ENCODE measurements around the gene IL25. TPM values are rescaled to one million over a fixed set of nuclear protein-coding genes. Genes with fewer than 3 reads are reported as not detected.

The IL25 gene
- total and polyA plus RNA-seq, 2 of the 13 experiments (the other 11 are each of a cell fraction or from before 2014, with no cell fraction given) = not detected

- no peak for FAIRE-seq
- intact Hi-C loops (cut with micrococcal nuclease; ENCODE audit: unreplicated experiment) = loop anchor here (2.0 kb wide), 1 partner anchor 233 kb away; the partner anchor contains the start of gene THTPA
- no peak overlapping the region for H3K9ac ChIP-seq (ENCODE audit: insufficient read depth, low read depth, low read length)
- CTCF ChIA-PET (ENCODE audit: low intra/inter-chr PET ratio, low total read pairs) = no interaction called here
- H3K4me2 ChIP-seq (ENCODE audit: low read depth, low read length) = 0 out of 2 replicates have a peak overlapping the region, but pooled peaks have one; percentile 0
- no peak overlapping the region for H2AFZ ChIP-seq (ENCODE audit: low read length)
- 96% methylated on average over 18 of the region's 18 CpGs for WGBS (ENCODE audit: low lambda C conversion rate)
- H4K20me1 ChIP-seq (ENCODE audit: insufficient read depth, low read length) = peaks cover 11% of the 10 kb centered on the region; the same call in 1 of the 2 replicates
- H3K27ac ChIP-seq (ENCODE audit: extremely low read length, insufficient read depth, low read length) = no peak overlapping the region
- H3K9me3 ChIP-seq (ENCODE audit: low read length) = no peaks in the 10 kb centered on the region
- no peak overlapping the region for H3K4me3 ChIP-seq (replicated peaks in 1 of 3; ENCODE audit: insufficient read depth in 1 of 3, low read depth in 2 of 3, low read length in 3 of 3)
- peaks cover 23% of the 10 kb centered on the region for H3K79me2 ChIP-seq (ENCODE audit: insufficient read depth, low read length)
- H3K27me3 ChIP-seq (ENCODE audit: control insufficient read depth in 1 of 2, insufficient read depth in 2 of 2, low read length in 2 of 2) = peaks cover 0 to 6% of the 10 kb centered on the region in 2 experiments; a peak in 2 of 5 replicates
- peaks cover 42% of the 10 kb centered on the region for H3K4me1 ChIP-seq (ENCODE audit: insufficient read depth, low read length)
- in situ Hi-C loops (cut with HindIII; ENCODE audit: extremely low pct_ligation_motif_present, low pct_unique_long_range_greater_than_20kb) = loop anchor here (5.0 to 25.0 kb wide), 2 partner anchors 233 to 813 kb away; partner anchors contain the start of genes EMC9, FITM1, PSME1 and PSME2
- no TSS peak for BruUV-seq (replicated peaks)
- ATAC-seq = no peak
- DNase-seq (ENCODE audit: low spot score) = no peak
- POLR2A ChIA-PET = interaction anchor here (1.6 to 13.2 kb wide), 3 partner anchors 19 to 229 kb away, joined by 5 to 1053 read pairs (median 165); partner anchors contain the start of genes ACIN1, BCL2L2, C14orf119 and HOMEZ
- peaks cover 18 to 36% of the 10 kb centered on the region in 2 experiments for H3K36me3 ChIP-seq (replicated peaks in 1 of 2; ENCODE audit: control insufficient read depth in 1 of 2, insufficient read depth in 2 of 2, low read length in 2 of 2)
- TF ChIP-seq, protein P1, sequence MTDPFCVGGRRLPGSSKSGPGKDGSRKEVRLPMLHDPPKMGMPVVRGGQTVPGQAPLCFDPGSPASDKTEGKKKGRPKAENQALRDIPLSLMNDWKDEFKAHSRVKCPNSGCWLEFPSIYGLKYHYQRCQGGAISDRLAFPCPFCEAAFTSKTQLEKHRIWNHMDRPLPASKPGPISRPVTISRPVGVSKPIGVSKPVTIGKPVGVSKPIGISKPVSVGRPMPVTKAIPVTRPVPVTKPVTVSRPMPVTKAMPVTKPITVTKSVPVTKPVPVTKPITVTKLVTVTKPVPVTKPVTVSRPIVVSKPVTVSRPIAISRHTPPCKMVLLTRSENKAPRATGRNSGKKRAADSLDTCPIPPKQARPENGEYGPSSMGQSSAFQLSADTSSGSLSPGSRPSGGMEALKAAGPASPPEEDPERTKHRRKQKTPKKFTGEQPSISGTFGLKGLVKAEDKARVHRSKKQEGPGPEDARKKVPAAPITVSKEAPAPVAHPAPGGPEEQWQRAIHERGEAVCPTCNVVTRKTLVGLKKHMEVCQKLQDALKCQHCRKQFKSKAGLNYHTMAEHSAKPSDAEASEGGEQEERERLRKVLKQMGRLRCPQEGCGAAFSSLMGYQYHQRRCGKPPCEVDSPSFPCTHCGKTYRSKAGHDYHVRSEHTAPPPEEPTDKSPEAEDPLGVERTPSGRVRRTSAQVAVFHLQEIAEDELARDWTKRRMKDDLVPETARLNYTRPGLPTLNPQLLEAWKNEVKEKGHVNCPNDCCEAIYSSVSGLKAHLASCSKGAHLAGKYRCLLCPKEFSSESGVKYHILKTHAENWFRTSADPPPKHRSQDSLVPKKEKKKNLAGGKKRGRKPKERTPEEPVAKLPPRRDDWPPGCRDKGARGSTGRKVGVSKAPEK (CRISPR knock-in tag; IDR thresholded peaks at IDR 0.05; ENCODE audit: borderline replicate concordance) = no peak
- TF ChIP-seq CEBPG (CRISPR knock-in tag; IDR thresholded peaks at IDR 0.05) (no peak), ZNF768 (CRISPR knock-in tag; IDR thresholded peaks at IDR 0.05) (peak; percentile 39; the same call in 1 of the 2 replicates), ZNF816 (CRISPR knock-in tag; IDR thresholded peaks at IDR 0.05; ENCODE audit: borderline replicate concordance) (0 out of 2 replicates have a peak, but pooled peaks have one; percentile 2), ARID2 (CRISPR knock-in tag; IDR thresholded peaks at IDR 0.05; ENCODE audit: borderline replicate concordance) (no peak), SRSF1 (optimal IDR thresholded peaks at IDR 0.05; ENCODE audit: low read depth, low read length) (no peak), FUBP1 (CRISPR knock-in tag; IDR thresholded peaks at IDR 0.05; ENCODE audit: borderline replicate concordance) (no peak), ZZZ3 (CRISPR knock-in tag; IDR thresholded peaks at IDR 0.05; ENCODE audit: borderline replicate concordance) (no peak), ZNF207 (IDR thresholded peaks at IDR 0.05; ENCODE audit: borderline replicate concordance) (no peak), AGO2 (optimal IDR thresholded peaks at IDR 0.05; ENCODE audit: low read depth, low read length) (peak; percentile 77), ZGPAT (CRISPR knock-in tag; IDR thresholded peaks at IDR 0.05) (no peak), ZNF335 (CRISPR knock-in tag; IDR thresholded peaks at IDR 0.05) (no peak), ZNF577 (CRISPR knock-in tag; IDR thresholded peaks at IDR 0.05; ENCODE audit: borderline replicate concordance, low read depth) (no peak), PHF5A (CRISPR knock-in tag; IDR thresholded peaks at IDR 0.05; ENCODE audit: low read depth, unreplicated experiment) (peak; percentile 58), ZNF576 (CRISPR knock-in tag; IDR thresholded peaks at IDR 0.05) (no peak), RBM39 (IDR thresholded peaks at IDR 0.05; ENCODE audit: low read depth, low read length, poor library complexity, severe bottlenecking) (peak; percentile 51)
Measured at GRCh38 chr14:23323838-23324454, 48.7 kb upstream of the IL25 start.

All from HepG2 (cell line).